Measurements from ENCODE around the gene IL12RB2. TPM values are rescaled to one million over a fixed set of nuclear protein-coding genes. Genes with fewer than 3 reads are reported as not detected.

The IL12RB2 gene
- total and polyA plus RNA-seq, 10 of the 15 experiments (the other 5 are each of a cell fraction or from before 2014, with no cell fraction given): 0.15 to 1.1 (median 0.54) TPM; not detected in 1

- Histone ChIP-seq H3K9me3 (replicated peaks; ENCODE audit: control insufficient read depth, insufficient read depth, low read length) (no peaks in the 10 kb centered on the region; the same call in 2 of the 3 replicates), H3K9ac (ENCODE audit: control insufficient read depth, insufficient read depth, low read length) (no peak overlapping the region), H3K36me3 (ENCODE audit: control insufficient read depth in 2 of 2, insufficient read depth in 2 of 2, low read length in 1 of 2) (no peaks in the 10 kb centered on the region), H3K79me2 (ENCODE audit: control insufficient read depth, insufficient read depth, low read length) (no peaks in the 10 kb centered on the region), H2AFZ (ENCODE audit: control insufficient read depth, low read depth, low read length) (peak overlapping the region; percentile 41), H3K4me1 (ENCODE audit: control insufficient read depth, insufficient read depth, low read length) (peaks cover 81% of the 10 kb centered on the region), H3K27ac (ENCODE audit: control insufficient read depth, insufficient read depth) (peak overlapping the region; percentile 72), H4K20me1 (ENCODE audit: control insufficient read depth, insufficient read depth) (no peaks in the 10 kb centered on the region), H3K4me2 (ENCODE audit: control insufficient read depth, insufficient read depth) (peak overlapping the region; percentile 44; the same call in 1 of the 2 replicates), H3K27me3 (replicated peaks in 1 of 2; ENCODE audit: control insufficient read depth in 2 of 2, insufficient read depth in 2 of 2, low read length in 1 of 2) (no peaks in the 10 kb centered on the region), H3K4me3 (no peak overlapping the region)
- ChIA-PET SMC1A (ENCODE audit: uncharacterized antibody, unreplicated experiment) (interaction anchor here (0.7 to 6.0 kb wide), 4 partner anchors 9 to 122 kb away, joined by 3 to 57 read pairs (median 4); no protein-coding TSS in a partner anchor), CTCF (interaction anchor here (1.0 to 2.4 kb wide), 5 partner anchors 11 to 164 kb away, joined by 3 to 7 read pairs (median 7); no protein-coding TSS in a partner anchor), POLR2A (no interaction called here), RAD21 (ENCODE audit: unreplicated experiment) (interaction anchor here (0.9 to 1.9 kb wide), 3 partner anchors 10 to 165 kb away, joined by 3 to 7 read pairs (median 4); no protein-coding TSS in a partner anchor)
- in situ Hi-C loops (cut with MboI): loop anchor here (10.0 to 25.0 kb wide), 2 partner anchors 419 to 1049 kb away; no protein-coding TSS in a partner anchor
- no peak for DNase-seq (ENCODE audit: low read depth, low spot score)
- no TSS peak for BruUV-seq (replicated peaks)
- 55% methylated on average over 5 of the region's 5 CpGs for WGBS (ENCODE audit: insufficient coverage, insufficient replicate concordance, low lambda C conversion rate, missing lambda C conversion rate)
- intact Hi-C loops (cut with micrococcal nuclease; ENCODE audit: unreplicated experiment): loop anchor here (5.0 to 10.0 kb wide), 6 partner anchors 119 to 1051 kb away; partner anchors contain the start of gene GADD45A
- no peak for ATAC-seq
- no peak for FAIRE-seq
- TF ChIP-seq NR2C2 (IDR thresholded peaks at IDR 0.05; ENCODE audit: borderline replicate concordance, control insufficient read depth, insufficient read length, low read depth) (no peak), CREM (IDR thresholded peaks at IDR 0.05; ENCODE audit: low read depth) (peak; percentile 54; the same call in 1 of the 2 replicates)
Measured at GRCh38 chr1:67336157-67336556, 28.5 kb downstream of the IL12RB2 start.

GRCh38 chr1:67336783-67337182 is 29.1 kb downstream of the IL12RB2 start:
- no peaks in the 10 kb centered on the region for H3K27me3 ChIP-seq (replicated peaks in 1 of 2; ENCODE audit: control insufficient read depth in 2 of 2, insufficient read depth in 2 of 2, low read length in 1 of 2)
- ATAC-seq (no peak), FAIRE-seq (no peak), DNase-seq (ENCODE audit: low read depth, low spot score) (no peak)
- POLR2A ChIA-PET: no interaction called here
- no peaks in the 10 kb centered on the region for H3K36me3 ChIP-seq (ENCODE audit: control insufficient read depth in 2 of 2, insufficient read depth in 2 of 2, low read length in 1 of 2)
- 100% methylated on average over 6 of the region's 6 CpGs for WGBS (ENCODE audit: insufficient coverage, insufficient replicate concordance, low lambda C conversion rate, missing lambda C conversion rate)
- peaks cover 87% of the 10 kb centered on the region for H3K4me1 ChIP-seq (ENCODE audit: control insufficient read depth, insufficient read depth, low read length)
- H3K9ac ChIP-seq (ENCODE audit: control insufficient read depth, insufficient read depth, low read length): no peak overlapping the region
- H4K20me1 ChIP-seq (ENCODE audit: control insufficient read depth, insufficient read depth): no peaks in the 10 kb centered on the region
- intact Hi-C loops (cut with micrococcal nuclease; ENCODE audit: unreplicated experiment) (loop anchor here (5.0 to 10.0 kb wide), 6 partner anchors 119 to 1052 kb away; partner anchors contain the start of gene GADD45A), in situ Hi-C loops (cut with MboI) (loop anchor here (10.0 to 25.0 kb wide), 2 partner anchors 418 to 1049 kb away; no protein-coding TSS in a partner anchor)
- H3K4me2 ChIP-seq (ENCODE audit: control insufficient read depth, insufficient read depth): no peak overlapping the region
- H3K9me3 ChIP-seq (replicated peaks; ENCODE audit: control insufficient read depth, insufficient read depth, low read length): no peaks in the 10 kb centered on the region; the same call in 2 of the 3 replicates
- RAD21 ChIA-PET (ENCODE audit: unreplicated experiment): interaction anchor here (0.9 to 4.6 kb wide), 4 partner anchors 11 to 164 kb away, joined by 3 to 22 read pairs (median 6); no protein-coding TSS in a partner anchor
- H2AFZ ChIP-seq (ENCODE audit: control insufficient read depth, low read depth, low read length): no peak overlapping the region
- H3K27ac ChIP-seq (ENCODE audit: control insufficient read depth, insufficient read depth): peak overlapping the region; percentile 72
- TF ChIP-seq IKZF1 (conservative IDR thresholded peaks at IDR 0.05) (0 out of 2 replicates have a peak, but pooled peaks have one; percentile 10), STAT1 (conservative IDR thresholded peaks at IDR 0.05) (no peak), RUNX3 (IDR thresholded peaks at IDR 0.05; ENCODE audit: low read length) (0 out of 2 replicates have a peak, but pooled peaks have one; percentile 18), ZBED1 (IDR thresholded peaks at IDR 0.05; ENCODE audit: borderline replicate concordance) (no peak)
- SMC1A ChIA-PET (ENCODE audit: uncharacterized antibody, unreplicated experiment): interaction anchor here (0.8 to 6.0 kb wide), 4 partner anchors 9 to 123 kb away, joined by 3 to 57 read pairs (median 4); no protein-coding TSS in a partner anchor
- H3K79me2 ChIP-seq (ENCODE audit: control insufficient read depth, insufficient read depth, low read length): no peaks in the 10 kb centered on the region
- no peak overlapping the region for H3K4me3 ChIP-seq
- CTCF ChIA-PET: interaction anchor here (1.0 to 2.4 kb wide), 5 partner anchors 11 to 163 kb away, joined by 3 to 7 read pairs (median 7); no protein-coding TSS in a partner anchor
- BruUV-seq (replicated peaks): no TSS peak
